Upper lobe of right lung (tissue), 1 donor: ENCODE measurements around the gene MISP. TPM values are rescaled to one million over a fixed set of nuclear protein-coding genes. Genes with fewer than 3 reads are reported as not detected.

Source experiments
- ATAC-seq: fragments of 200-7000 bp; cut with Tn5 transposase; one replicate; pipeline ENCODE4 v1.9.1; 2020; ENCODE audit warnings: mild to moderate bottlenecking, moderate library complexity
- DNase-seq: peaks from one replicate; pipeline ENCODE4 v3.0.0-alpha.2; 2020
- H3K27ac ChIP-seq: fragments of 200-600 bp; one replicate; pipeline ENCODE4 v1.8.0; 2022
- H3K27me3 ChIP-seq: fragments of 200-600 bp; one replicate; pipeline ENCODE4 v1.8.0; 2022; ENCODE audit warnings: mild to moderate bottlenecking
- H3K36me3 ChIP-seq: fragments of 200-600 bp; one replicate; pipeline ENCODE4 v1.8.0; 2022
- H3K4me1 ChIP-seq: fragments of 200-600 bp; one replicate; pipeline ENCODE4 v1.8.0; 2022
- H3K4me3 ChIP-seq: fragments of 200-600 bp; one replicate; pipeline ENCODE4 v1.8.0; 2022; ENCODE audit warnings: mild to moderate bottlenecking
- H3K9me3 ChIP-seq: fragments of 200-600 bp; one replicate; pipeline ENCODE4 v1.8.0; 2022
- CTCF ChIP-seq: fragments of 200-600 bp; IDR thresholded peaks from one replicate; pipeline ENCODE4 v1.8.0; 2022; ENCODE audit warnings: antibody characterized with exemption
- intact Hi-C: fragments of 100-400 bp; cut with DNase I; formaldehyde crosslinking; loops from one replicate; pipeline ENCODE4 v1.11.0; 2022
- total RNA-seq: library from RNA; stranded (reverse); fragmentation: NEBNext Ultra II Directional; extraction: Animal tissue kit (Norgen Biotek cat#: 25700); gene quantifications from one replicate; pipeline ENCODE4 v1.2.1, GENCODE V29; 2021
- donor health status: DM: no; HTN: yes; CAD: no; lungs with severe emphysema.

MISP gene
- total RNA-seq, 1 donor from 2014 or later: 15.9 TPM

- intact Hi-C loops: no loop called here
- Histone ChIP-seq H3K4me3 (peak overlapping the region; percentile 3), H3K27me3 (no peaks in the 10 kb centered on the region), H3K9me3 (no peaks in the 10 kb centered on the region), H3K4me1 (peaks cover 24% of the 10 kb centered on the region), H3K27ac (peak overlapping the region; percentile 68), H3K36me3 (no peaks in the 10 kb centered on the region)
- no peak for DNase-seq
- peak; percentile 70 for ATAC-seq
- no peak for TF ChIP-seq CTCF
These were observed 28.2 kb downstream of the MISP start for GRCh38 chr19:778910-779653.

- intact Hi-C loops: no loop called here
- Histone ChIP-seq H3K4me1 (peaks cover 24% of the 10 kb centered on the region), H3K4me3 (no peak overlapping the region), H3K9me3 (no peaks in the 10 kb centered on the region), H3K36me3 (no peaks in the 10 kb centered on the region), H3K27ac (peak overlapping the region; percentile 30), H3K27me3 (no peaks in the 10 kb centered on the region)
- DNase-seq (no peak), ATAC-seq (no peak)
- no peak for TF ChIP-seq CTCF
These were observed 30.0 kb downstream of the MISP start for GRCh38 chr19:780935-781334.

- intact Hi-C loops: no loop called here
- H3K27me3 ChIP-seq: no peaks in the 10 kb centered on the region
- peak overlapping the region; percentile 46 for H3K4me3 ChIP-seq
- H3K36me3 ChIP-seq: no peaks in the 10 kb centered on the region
- DNase-seq (no peak), ATAC-seq (no peak)
- TF ChIP-seq CTCF: no peak
- H3K4me1 ChIP-seq: peaks cover 24% of the 10 kb centered on the region
- H3K27ac ChIP-seq: peak overlapping the region; percentile 84
- H3K9me3 ChIP-seq: no peaks in the 10 kb centered on the region
These were observed 30.9 kb downstream of the MISP start for GRCh38 chr19:781800-782184.

GRCh38 chr19:782185-782877, 31.4 kb downstream of the MISP start:
- Histone ChIP-seq H3K36me3 (no peaks in the 10 kb centered on the region), H3K9me3 (no peaks in the 10 kb centered on the region), H3K27ac (peak overlapping the region; percentile 84), H3K27me3 (no peaks in the 10 kb centered on the region), H3K4me3 (peak overlapping the region; percentile 46), H3K4me1 (peaks cover 24% of the 10 kb centered on the region)
- ATAC-seq: peak; percentile 72
- no peak for DNase-seq
- intact Hi-C loops: no loop called here
- no peak for TF ChIP-seq CTCF

- no peak for TF ChIP-seq CTCF
- Histone ChIP-seq H3K27me3 (no peaks in the 10 kb centered on the region), H3K4me1 (peaks cover 24% of the 10 kb centered on the region), H3K9me3 (no peaks in the 10 kb centered on the region), H3K4me3 (peak overlapping the region; percentile 46), H3K36me3 (no peaks in the 10 kb centered on the region), H3K27ac (peak overlapping the region; percentile 84)
- intact Hi-C loops: no loop called here
- no peak for DNase-seq
- peak; percentile 44 for ATAC-seq
These were observed 32.2 kb downstream of the MISP start for GRCh38 chr19:782878-783668.
